GM21737 (cell line): ENCODE measurements around the gene CORO7.

Experiments
- ATAC-seq: cut with Tn5 transposase; IDR thresholded peaks from one replicate; pipeline ENCODE4 v1.9.1; 2021; ENCODE audit warnings: mild to moderate bottlenecking, moderate library complexity; ENCODE audit not compliant: unreplicated experiment

The CORO7 gene

DNA sequence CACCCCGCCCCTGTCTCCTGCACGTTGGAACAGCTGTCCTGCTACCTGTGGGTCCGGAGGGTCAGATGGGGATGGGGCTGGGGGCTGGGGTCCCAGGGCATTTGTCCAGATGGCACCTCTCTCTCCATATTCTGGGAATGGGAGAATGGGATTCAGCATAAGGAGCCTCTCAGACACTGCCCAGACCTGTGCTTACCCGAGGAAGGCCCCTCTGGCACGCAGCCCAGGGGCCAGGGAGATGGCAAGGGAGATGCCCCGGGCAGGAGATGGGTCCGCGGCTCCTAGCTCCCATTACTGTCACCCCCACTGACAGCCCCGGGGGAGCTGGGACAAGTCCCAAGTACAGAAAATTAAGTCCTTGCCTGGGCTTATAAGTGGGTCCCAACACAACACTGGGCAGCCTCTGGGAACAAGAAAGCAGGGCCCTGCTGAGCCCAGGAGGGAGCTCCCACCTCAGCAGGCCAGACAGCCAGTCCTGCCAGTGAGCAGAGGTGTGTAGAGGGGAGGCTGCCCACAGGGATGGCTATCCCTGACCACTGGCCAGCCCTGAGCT is 43.0 kb downstream of the CORO7 start:
- ATAC-seq: no peak

DNA sequence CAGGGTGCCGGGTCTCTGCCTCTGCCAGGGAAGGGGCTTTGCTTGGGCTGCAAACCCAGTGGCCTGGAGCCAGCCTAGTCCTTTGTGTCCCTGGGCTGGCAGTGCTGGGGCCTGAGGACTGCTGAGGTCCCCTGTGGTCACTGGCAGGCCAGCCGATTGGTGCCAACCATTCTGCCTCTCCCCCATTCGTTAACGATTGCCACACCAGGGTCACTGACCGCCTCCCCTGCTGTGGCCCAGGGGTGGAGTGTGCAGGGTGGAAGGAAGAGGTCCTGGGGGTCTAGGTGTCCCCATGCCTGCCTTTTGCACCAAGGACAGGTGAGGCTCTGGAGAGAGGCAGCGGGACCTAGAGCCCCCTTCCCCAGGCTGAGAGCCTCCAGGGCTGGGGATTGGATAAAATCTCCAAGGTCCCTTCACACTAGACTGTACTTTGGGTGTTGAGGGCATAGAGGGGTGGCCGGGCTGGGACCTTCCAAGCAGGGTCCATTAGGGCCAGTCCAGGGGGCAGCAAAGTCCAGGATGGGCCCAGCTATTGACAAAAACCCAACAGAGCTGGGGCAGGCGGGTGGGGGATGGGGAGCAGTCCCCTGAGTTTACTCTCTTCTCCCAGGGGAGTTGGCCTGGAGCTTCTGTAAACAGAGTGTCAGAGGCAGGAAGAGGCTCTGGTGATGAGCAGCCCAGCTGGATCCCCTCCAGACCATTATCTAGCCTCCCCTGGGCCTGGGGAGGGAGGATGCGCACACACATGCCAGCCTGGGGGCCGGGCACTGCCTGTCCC is 43.6 kb downstream of the CORO7 start:
- no peak for ATAC-seq

DNA sequence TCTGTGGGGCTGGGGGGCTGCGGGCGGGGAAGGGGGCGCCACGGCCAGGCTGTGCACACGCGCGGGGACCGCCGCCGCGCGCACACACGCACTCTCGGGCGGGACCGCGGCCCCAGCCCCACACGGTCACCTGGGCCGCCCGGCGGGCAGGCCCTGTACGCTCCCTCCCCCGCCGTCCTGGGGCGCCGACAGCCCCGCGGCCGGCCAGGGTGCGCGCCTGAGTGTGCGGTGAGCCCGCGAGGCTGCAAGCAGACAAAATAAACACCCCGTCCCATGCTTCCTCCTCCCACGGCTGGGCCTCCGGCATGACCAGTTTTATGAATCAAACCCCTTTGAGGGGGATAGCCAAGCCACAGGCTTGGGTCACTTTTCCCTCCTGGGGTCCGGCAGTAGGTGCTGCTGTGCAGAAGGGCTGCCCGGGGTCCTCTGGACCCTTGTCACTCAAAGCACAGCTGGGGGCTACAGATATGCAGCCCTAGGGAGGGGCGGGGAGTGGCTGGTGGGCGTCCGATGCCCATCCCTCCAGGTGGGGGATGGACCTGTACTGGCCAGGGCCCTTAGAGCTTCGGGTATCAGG is 44.3 kb downstream of the CORO7 start:
- peak; percentile 14 for ATAC-seq

DNA sequence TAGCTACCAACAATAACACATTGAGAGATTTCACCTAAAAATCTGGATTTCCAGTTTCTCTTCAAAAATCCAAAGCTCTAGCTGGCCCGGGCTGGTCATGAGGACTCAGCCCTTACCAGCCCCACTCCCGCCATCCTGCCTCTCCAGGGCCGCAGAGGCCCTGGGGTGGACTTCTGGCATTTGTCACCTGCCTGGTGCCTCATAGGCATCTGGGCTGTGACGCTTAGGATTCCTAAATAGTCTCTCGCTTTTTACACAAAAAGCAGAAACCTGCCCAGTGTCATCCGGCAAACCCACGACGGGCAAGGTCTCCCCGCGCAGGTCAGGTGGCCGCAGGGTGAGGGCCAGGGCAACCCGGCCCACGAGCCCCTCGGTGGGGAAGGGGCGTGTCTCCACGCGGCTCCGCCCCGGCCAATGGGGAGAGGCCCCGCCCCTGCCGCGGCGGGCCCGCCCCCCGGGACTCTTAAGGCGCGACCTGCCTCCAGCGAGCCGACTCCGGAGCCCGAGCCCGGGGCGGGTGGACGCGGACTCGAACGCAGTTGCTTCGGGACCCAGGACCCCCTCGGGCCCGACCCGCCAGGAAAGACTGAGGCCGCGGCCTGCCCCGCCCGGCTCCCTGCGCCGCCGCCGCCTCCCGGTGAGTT is 44.9 kb downstream of the CORO7 start, which contains the start of gene VASN:
Gene VASN, plus strand, starts transcription at position 492 of the 644 bp plus-strand sequence. CDS start 9,030 bp downstream, outside the sequence.
- ATAC-seq: peak; percentile 51

DNA sequence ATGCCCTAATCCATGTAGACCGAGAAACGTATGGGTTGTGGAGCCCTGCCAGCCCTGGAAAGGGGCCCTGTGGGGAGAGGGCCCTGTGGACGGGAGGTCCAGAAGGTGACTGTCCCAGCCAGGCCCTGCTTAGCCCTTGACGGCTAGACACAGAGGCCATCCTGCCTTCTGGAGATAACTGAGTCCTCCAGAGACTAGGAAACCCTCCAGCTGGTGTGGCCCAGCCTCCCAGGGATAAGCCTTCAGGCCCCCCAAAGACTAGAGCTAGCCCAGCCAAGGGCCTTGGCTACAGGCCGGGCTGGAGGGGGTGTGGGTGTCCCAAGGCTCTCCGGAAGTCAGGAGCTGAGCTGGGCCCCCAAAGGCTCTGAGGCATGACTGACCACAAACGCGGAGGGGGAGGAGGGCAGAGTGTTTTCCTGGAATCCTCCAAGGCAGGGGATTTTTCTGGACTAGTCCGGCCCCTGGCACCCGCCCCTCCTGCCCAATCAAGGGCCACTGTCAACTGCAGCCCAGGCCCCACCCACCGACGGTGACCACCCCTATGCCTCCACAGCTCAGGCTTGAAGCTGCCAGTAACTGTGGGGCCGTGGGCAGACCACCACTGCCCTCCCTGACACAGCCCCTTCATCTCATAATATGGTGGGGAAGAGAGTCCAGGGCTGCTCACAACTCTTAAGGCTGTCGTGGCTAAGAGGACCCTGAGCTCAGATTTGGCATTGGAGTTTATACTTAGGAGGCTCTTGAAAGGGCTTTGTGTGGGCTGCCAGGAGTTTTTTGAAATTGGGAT is 45.6 kb downstream of the CORO7 start:
- no peak for ATAC-seq

DNA sequence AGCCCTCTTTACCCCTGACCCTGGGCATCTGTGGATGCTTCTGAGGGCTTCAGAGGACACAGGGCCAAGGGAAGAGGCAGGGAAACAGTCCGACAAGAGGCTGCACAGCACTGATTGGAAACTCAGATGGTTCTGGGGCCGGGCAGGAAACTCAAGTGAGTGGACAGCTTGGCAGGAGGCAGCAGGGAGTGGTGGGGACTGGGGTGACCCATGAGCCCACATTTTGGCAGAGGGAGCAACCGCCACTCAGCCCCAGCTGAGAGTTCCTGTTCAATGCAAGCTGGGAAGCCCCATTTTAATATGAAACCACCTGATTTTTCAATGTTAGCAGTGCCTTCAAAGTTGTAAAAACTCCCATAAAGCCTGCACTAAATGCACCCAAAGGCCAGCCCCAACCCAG is 46.2 kb downstream of the CORO7 start:
- no peak for ATAC-seq

DNA sequence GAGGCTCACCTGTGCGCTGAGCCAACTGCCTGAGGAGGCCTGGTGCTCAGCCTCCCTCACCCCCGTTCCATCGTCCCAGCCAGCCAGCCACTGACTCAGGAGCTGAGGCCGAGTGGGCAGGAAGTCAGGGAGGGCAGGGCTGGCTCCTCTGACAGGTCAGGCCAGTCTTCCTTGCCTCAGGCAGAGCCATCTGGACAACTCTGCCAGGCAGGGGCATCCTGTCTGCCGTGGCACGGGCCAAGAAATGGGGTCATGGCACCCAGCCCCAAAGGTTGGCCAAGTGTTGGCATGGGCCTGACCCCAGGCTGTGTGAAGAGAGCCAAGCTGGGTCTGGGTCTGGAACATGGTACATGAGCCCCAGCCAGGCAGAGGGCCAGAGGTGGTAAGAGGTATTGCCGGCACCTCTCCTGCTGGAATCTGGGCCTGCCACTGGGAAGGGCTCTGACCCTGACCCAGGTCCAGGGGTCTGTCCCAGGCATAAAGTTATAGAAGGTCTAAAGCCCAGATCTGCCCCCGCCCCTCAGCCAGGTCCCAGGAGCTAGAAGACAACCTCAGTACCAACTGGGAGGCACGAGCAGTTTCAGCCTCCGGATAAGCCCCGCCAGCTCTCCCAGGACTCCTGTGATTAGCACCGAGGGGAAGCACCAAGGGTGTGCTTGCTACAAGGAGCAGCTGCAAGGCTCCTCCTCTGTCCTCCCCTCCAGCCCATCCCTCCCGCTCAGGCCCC is 47.2 kb downstream of the CORO7 start:
- ATAC-seq: no peak

DNA sequence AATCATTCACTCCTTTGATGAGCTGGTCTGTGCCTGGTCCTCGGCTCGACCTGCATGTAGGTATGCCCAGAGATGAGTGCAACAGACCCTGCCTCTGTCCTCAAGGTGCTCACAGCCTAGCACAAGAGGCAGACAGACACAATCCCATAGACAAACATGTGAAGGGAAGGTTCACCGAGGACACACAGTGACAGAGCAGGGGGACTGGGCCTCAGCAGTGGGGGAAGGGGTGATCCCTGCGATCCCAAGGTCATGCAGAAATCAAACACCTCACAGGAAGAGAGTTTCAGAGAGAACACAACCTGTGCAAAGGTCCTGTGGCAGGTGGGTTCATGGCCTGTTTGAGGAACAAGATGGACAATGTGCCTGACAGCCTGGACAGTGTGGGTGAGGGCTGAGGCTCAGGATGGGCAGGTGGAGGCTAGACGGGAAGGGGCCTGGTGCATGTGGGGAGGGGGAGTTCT is 49.0 kb downstream of the CORO7 start:
- ATAC-seq: no peak

DNA sequence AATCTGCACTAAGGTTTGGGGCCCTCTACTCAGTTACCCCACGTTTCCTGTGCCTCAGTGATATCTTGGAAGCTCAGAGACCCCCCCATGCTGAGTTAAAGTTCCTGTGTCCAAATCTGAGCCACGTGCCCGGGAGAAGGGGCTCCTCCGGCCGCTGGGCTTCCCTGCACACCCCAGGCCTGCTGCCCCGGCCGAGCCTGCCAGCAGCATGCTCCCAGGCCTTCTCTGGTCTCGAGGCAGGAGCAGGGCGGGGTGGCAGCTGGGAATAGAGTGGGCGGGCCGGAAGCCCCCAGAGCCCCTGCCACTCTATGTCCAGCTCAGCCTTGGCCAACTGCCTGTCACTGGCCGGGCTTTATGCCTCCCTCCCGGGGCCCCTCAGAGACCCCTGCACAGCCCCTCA is 50.4 kb downstream of the CORO7 start:
- no peak for ATAC-seq

DNA sequence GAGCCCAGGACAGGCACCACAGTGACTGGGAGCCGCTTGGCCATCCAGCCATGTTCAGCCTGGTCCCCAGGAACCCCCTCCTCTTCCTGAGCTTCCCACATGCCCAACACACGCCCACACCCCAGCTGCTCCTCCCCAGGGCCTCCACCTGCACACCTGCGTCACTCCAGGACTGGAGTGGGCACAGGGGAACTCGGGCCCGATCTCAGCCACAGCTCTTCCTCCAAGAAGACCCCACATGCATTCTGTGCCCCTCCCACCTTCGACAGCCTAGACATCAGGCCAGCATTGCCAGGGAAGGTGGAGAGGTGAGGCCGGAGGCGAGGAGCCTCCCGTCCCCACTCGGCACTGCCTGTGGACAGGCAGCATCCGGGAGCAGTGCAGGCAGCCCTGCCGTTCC is 50.8 kb downstream of the CORO7 start:
- ATAC-seq: no peak

DNA sequence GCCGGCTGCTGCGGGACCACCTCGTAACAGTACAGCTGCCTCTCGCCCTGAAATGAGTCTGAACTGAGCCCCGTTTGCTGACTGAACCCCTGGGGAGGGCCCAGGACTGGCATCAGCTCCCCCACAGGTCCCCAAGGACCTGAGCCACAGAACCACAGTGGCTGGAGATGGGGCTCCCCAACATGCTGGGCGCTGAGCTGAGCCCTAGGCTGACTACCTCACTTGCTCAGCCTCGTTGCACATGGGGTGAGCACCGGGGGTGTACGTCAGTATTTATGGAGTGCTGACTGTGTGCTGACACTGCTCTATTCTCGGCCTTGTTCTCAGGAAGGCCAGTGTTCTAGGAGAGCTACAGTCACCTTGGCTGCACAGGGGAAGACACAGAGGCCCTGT is 51.4 kb downstream of the CORO7 start:
- ATAC-seq: no peak

DNA sequence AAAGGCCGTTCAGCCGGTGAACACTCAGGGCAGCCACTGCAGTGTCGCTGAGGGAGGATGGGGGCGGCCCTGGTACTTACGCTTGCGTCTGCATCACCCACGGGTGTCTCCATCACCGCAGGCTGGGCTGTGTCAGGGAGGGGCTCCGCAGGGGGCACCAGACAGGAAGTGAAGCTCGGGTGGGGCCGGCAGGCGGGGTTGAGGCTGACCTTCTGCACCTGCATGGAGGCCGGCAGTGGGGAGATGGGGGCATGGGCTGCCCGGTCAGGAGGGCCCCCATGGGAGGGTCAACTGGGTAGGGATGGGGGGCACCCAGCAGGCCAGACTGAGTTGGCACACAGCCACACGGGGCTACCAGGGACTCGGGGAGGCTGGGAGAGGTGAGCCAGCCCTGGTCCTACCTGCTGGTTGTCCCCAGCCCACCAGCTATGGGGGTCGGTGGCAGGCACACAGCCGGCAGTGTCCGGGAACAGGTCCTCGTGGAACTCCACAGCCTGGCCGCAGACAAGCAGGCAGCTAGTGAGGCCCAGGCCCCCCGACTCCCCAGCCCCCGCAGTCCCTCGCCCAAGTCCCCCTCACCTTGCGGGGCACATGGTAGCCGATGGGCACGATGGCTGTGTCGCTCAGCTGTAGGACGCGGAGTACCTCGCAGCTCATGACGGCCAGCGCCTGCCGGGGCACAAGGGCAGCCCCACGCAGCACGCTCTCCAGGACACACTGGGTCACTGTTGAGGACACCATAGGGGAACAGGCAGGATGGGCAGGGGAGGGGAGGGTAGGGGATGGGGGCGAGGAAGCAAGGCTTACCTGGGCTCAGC is 52.0 kb downstream of the CORO7 start:
- ATAC-seq: no peak

DNA sequence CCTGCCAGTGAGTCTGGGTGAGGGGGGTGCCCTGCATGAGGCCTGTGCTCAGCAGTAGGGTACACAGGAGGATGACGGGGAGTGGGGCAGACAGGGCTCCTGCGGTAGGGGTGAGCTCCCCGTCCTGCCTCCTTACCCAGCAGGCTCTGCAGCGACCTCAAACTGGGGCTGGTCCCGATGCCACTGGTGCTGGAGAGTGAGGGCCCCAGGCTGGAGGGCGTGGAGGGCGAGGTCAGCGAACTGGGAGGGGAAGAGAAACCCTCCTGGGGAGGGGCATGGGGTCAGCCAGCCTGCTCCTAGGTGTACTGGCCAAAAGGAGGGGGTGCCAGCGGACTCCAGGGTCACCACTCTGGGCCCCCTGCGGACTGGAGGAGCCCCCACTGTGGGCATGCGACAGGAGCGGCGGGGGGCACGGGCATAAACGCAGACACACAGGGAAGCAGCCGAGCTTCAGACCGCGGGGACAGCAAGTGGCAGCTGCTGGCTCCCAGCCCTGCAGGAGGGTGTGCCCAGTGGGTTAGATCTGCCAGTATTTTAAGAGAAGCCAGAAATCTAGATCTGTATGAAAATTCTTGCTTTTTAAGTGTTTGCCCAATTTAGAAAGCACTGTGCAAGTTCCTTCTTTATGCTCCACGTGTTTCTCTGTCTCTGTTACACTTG is 53.8 kb downstream of the CORO7 start:
- no peak for ATAC-seq

DNA sequence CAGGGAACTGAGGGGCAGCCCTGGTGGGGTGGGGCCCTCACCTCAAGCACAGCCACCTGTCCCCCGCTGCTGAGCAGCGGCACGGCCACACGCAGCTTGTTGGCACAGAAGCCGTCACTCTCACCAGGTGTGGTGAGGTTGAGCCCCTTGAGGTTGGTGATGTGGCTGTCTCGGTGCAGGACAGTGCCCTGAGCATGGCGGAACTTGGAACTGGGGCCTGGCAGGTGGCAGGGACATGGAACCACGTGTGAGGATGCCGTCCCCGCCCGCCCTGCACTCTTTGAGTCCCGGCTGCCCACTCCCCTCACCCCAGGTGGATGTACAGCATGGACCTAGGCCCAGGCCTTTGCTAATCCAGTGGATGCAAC is 54.5 kb downstream of the CORO7 start:
- no peak for ATAC-seq

DNA sequence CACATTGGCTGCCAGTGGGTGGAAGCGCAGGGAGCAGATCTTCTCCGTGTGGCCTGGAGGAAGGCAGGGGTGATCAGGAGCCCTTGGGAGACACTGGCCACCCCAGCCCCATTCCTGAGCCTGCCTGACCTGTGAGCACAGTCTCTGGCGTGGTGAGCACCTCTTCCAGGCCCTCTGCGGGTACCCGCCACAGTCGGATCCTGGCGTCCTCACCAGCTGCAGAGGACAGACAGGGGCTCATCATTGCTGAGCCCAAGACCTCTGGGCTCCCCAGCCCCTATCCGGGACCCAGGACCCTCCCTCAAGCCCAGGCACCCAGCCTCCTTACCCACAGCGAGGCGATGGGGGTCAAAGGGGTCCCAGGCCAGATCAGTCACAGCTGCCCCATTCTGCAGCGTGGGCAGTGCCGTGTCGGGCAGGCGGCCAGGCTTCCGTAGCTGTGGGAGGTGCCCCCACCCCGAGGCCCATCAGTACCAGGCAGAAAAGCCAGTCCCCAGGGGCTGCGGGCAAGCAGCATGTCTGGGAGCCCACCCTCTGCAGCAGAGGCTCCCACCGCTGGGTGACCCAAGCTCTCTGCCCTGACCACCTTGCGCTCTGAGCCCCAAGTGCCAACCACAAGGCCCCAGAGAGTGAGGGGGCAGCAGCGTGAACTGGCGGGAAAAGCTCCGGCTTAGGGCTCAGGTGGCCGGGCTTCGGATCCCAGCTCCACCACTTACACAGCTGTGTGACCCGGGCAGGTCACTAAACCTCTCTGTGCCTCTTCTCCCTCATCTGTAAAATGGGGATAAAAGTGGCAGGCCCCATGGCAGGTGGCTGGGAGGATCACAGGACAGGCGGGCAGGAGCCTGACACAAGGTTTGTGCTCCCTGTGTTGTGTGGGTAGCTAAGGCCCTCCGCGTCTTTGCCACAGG is 55.1 kb downstream of the CORO7 start:
- ATAC-seq: no peak

DNA sequence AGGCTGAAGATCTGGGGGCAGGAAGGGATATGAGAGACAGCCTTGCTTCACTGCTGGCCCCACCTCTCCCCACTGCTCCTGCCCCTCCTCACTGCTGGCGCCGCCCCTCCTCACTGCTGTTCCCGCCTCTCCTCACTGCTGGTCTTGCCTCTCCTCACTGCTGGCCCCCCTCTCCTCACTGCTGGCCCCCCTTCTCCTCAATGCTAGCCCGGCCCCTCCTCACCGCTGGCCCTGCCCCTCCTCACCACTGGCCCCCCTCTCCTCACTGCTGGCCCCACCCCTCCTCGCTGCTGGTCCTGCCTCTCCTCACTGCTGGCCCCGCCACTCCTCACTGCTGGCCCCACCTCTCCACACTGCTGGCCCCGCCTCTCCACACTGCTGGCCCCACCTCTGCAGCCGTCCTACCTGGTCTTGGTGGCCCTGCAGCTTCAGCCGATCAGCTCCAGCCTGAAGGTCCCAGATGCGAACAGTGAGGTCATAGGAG is 55.8 kb downstream of the CORO7 start:
- no peak for ATAC-seq

DNA sequence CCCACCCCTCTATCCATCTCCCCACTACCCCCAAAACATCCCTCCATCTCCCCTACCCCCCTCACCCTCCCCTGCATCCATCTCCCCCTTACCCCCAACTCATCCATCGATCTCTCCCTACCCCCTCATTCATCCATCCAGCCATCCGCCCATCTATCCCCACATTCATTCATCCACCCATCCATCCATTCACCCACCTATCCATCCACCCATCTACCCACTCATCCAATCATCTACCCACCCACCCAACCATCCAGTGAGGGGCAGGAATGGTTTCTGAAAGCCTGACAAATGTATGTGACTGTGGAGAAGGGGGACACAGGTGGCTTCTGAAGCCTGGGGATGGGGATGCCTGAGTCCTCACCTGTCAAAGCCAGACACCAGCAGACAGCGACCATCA is 56.5 kb downstream of the CORO7 start:
- no peak for ATAC-seq
